Keratinocyte (primary cell): ENCODE results near the gene DLEC1. TPM values are rescaled to one million over a fixed set of nuclear protein-coding genes. Genes with fewer than 3 reads are reported as not detected.

ENCODE experiments used
- DNase-seq: peaks from one replicate; pipeline ENCODE4 v3.0.0-alpha.2; 2011; ENCODE audit warnings: low read depth, missing footprints, low spot score
- FAIRE-seq: peaks from 2 replicates; lab custom pipeline; 2011; peaks lifted over from hg19 to GRCh38; lab: Jason Lieb, UNC
- H2AFZ ChIP-seq: 2 replicates; pipeline ENCODE4 v1.6.0; 2012; ENCODE audit warnings: low read length, control low read depth, inconsistent platforms; ENCODE audit not compliant: control insufficient read depth
- H3K27ac ChIP-seq: 2 replicates; pipeline ENCODE4 v1.5.1; 2011; ENCODE audit warnings: low read length; ENCODE audit not compliant: control insufficient read depth, insufficient read depth
- H3K27me3 ChIP-seq: 3 replicates; pipeline ENCODE4 v1.6.0; 2011; ENCODE audit warnings: low read length; ENCODE audit not compliant: control insufficient read depth, insufficient read depth; ENCODE audit errors: extremely low read depth
- H3K36me3 ChIP-seq, 2 experiments: 2 replicates in 1 of 2; 3 replicates in 1 of 2; pipeline ENCODE4 v1.5.1; 2011; ENCODE audit warnings: low read length in 2 of 2, mild to moderate bottlenecking in 1 of 2; ENCODE audit not compliant: control insufficient read depth in 2 of 2, insufficient read depth in 2 of 2; ENCODE audit errors: extremely low read depth in 1 of 2
- H3K4me1 ChIP-seq: 3 replicates; pipeline ENCODE4 v1.5.1; 2011; ENCODE audit warnings: low read length; ENCODE audit not compliant: control insufficient read depth, insufficient read depth; ENCODE audit errors: extremely low read depth
- H3K4me2 ChIP-seq: 3 replicates; pipeline ENCODE4 v1.6.0; 2011; ENCODE audit warnings: low read depth, low read length; ENCODE audit not compliant: control insufficient read depth, insufficient read depth; ENCODE audit errors: extremely low read depth
- H3K4me3 ChIP-seq, 3 experiments: fragments of 200-600 bp in 1 of 3; sonication (generic) in 1 of 3; 2 replicates in 2 of 3; 3 replicates in 1 of 3; pipeline ENCODE4 v1.5.1; 2011 to 2016; ENCODE audit warnings: low read length in 3 of 3, mild to moderate bottlenecking in 3 of 3, control low read depth in 2 of 3, inconsistent platforms in 1 of 3, low read depth in 1 of 3, mixed read lengths in 1 of 3, mixed run types in 1 of 3, moderate library complexity in 1 of 3; ENCODE audit not compliant: control insufficient read depth in 2 of 3, insufficient read depth in 2 of 3; ENCODE audit errors: extremely low read depth in 1 of 3
- H3K79me2 ChIP-seq: 2 replicates; pipeline ENCODE4 v1.6.0; 2012; ENCODE audit warnings: low read length; ENCODE audit not compliant: control insufficient read depth, insufficient read depth
- H3K9ac ChIP-seq: 3 replicates; pipeline ENCODE4 v1.6.0; 2011; ENCODE audit warnings: low read length; ENCODE audit not compliant: control insufficient read depth, insufficient read depth; ENCODE audit errors: extremely low read depth
- H3K9me1 ChIP-seq: 3 replicates; pipeline ENCODE4 v1.6.0; 2011; ENCODE audit warnings: low read length; ENCODE audit not compliant: control insufficient read depth, insufficient read depth; ENCODE audit errors: extremely low read depth
- H3K9me3 ChIP-seq: 2 replicates; pipeline ENCODE4 v1.5.1; 2012; ENCODE audit warnings: low read depth, low read length; ENCODE audit not compliant: control insufficient read depth
- H4K20me1 ChIP-seq: 3 replicates; pipeline ENCODE4 v1.6.0; 2011; ENCODE audit warnings: low read length; ENCODE audit not compliant: control insufficient read depth, insufficient read depth; ENCODE audit errors: extremely low read depth
- EZH2 ChIP-seq: IDR thresholded peaks from one replicate; pipeline ENCODE4 v1.6.1; 2012; ENCODE audit warnings: inconsistent platforms, mild to moderate bottlenecking, low read length, moderate library complexity
- dilution Hi-C: fragments of 300-500 bp; cut with MboI; formaldehyde crosslinking; loops from one replicate; pipeline ENCODE4 v1.7.0; 2020; ENCODE audit warnings: low sequenced_read_pairs; ENCODE audit not compliant: extremely low pct_ligation_motif_present
- polyA plus RNA-seq, 5 experiments: library from polyadenylated mRNA; depleted of rRNA in 3 of 5; stranded (reverse) in 3 of 5; stranded (forward) in 1 of 5; unstranded in 1 of 5; fragments of >200 nt; gene quantifications; 1 replicate in 1 of 5; 2 replicates in 3 of 5; 3 replicates in 1 of 5; pipeline versions ENCODE4 v1.2.1 to v1.2.3, GENCODE V29; 2011 to 2012; ENCODE audit warnings: missing spikeins in 2 of 5, low read depth in 1 of 5, low replicate concordance in 1 of 5
- TF ChIP-seq, protein P1 (sequence below), 3 experiments: IDR thresholded peaks in 1 of 3; conservative IDR thresholded peaks in 1 of 3; optimal IDR thresholded peaks in 1 of 3; 2 replicates in 2 of 3; 3 replicates in 1 of 3; pipeline versions ENCODE3 to v1.5.1; 2011; ENCODE audit warnings: low read length in 3 of 3, mild to moderate bottlenecking in 3 of 3, moderate library complexity in 2 of 3, control low read depth in 1 of 3, inconsistent platforms in 1 of 3; ENCODE audit not compliant: insufficient read depth in 2 of 3; ENCODE audit errors: extremely low read depth in 1 of 3

Gene DLEC1
- polyA plus RNA-seq, 1 donor (not counting 4 experiments of a cell fraction or from before 2014, with no cell fraction given), result not detected

- no peaks in the 10 kb centered on the region for H3K9me3 ChIP-seq
- no peak overlapping the region for H3K4me2 ChIP-seq
- H3K27me3 ChIP-seq, result peaks cover 28% of the 10 kb centered on the region
- H3K4me3 ChIP-seq, result no peak overlapping the region
- FAIRE-seq, result no peak
- H3K9me1 ChIP-seq, result no peaks in the 10 kb centered on the region
- H4K20me1 ChIP-seq, result peaks cover 3% of the 10 kb centered on the region
- dilution Hi-C loops, result no loop called here
- H3K79me2 ChIP-seq, result no peaks in the 10 kb centered on the region
- no peaks in the 10 kb centered on the region for H3K4me1 ChIP-seq
- DNase-seq, result no peak
- H3K9ac ChIP-seq, result no peak overlapping the region
- H3K27ac ChIP-seq, result no peak overlapping the region
- no peak overlapping the region for H2AFZ ChIP-seq
- H3K36me3 ChIP-seq, result no peaks in the 10 kb centered on the region
- no peak for TF ChIP-seq EZH2
- TF ChIP-seq, protein P1, sequence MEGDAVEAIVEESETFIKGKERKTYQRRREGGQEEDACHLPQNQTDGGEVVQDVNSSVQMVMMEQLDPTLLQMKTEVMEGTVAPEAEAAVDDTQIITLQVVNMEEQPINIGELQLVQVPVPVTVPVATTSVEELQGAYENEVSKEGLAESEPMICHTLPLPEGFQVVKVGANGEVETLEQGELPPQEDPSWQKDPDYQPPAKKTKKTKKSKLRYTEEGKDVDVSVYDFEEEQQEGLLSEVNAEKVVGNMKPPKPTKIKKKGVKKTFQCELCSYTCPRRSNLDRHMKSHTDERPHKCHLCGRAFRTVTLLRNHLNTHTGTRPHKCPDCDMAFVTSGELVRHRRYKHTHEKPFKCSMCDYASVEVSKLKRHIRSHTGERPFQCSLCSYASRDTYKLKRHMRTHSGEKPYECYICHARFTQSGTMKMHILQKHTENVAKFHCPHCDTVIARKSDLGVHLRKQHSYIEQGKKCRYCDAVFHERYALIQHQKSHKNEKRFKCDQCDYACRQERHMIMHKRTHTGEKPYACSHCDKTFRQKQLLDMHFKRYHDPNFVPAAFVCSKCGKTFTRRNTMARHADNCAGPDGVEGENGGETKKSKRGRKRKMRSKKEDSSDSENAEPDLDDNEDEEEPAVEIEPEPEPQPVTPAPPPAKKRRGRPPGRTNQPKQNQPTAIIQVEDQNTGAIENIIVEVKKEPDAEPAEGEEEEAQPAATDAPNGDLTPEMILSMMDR (optimal IDR thresholded peaks at IDR 0.05 in 1 of 3, IDR thresholded peaks at IDR 0.05 in 1 of 3, conservative IDR thresholded peaks at IDR 0.05 in 1 of 3; ENCODE audit: extremely low read depth in 1 of 3, insufficient read depth in 2 of 3, low read length in 3 of 3), result no peak
Observed at GRCh38 chr3:38095669-38096483, 56.9 kb downstream of the DLEC1 start.

GRCh38 chr3:38097446-38098375 lies 58.7 kb downstream of the DLEC1 start:
- Histone ChIP-seq H3K27ac (no peak overlapping the region), H3K4me2 (no peak overlapping the region), H3K4me3 (no peak overlapping the region), H3K79me2 (no peaks in the 10 kb centered on the region), H4K20me1 (peaks cover 3% of the 10 kb centered on the region), H3K9ac (no peak overlapping the region), H3K9me1 (peaks cover 2% of the 10 kb centered on the region), H3K27me3 (peaks cover 23% of the 10 kb centered on the region), H3K9me3 (no peaks in the 10 kb centered on the region), H3K4me1 (peaks cover 8% of the 10 kb centered on the region), H3K36me3 (no peaks in the 10 kb centered on the region), H2AFZ (no peak overlapping the region)
- TF ChIP-seq, protein P1 (optimal IDR thresholded peaks at IDR 0.05 in 1 of 3, IDR thresholded peaks at IDR 0.05 in 1 of 3, conservative IDR thresholded peaks at IDR 0.05 in 1 of 3; ENCODE audit: extremely low read depth in 1 of 3, insufficient read depth in 2 of 3, low read length in 3 of 3), result no peak
- TF ChIP-seq EZH2, result no peak
- dilution Hi-C loops, result no loop called here
- DNase-seq (no peak), FAIRE-seq (no peak)
